WTC11 (cell line): ENCODE measurements around the gene ERC2. TPM values are rescaled to one million over a fixed set of nuclear protein-coding genes. Genes with fewer than 3 reads are reported as not detected.

Source experiments
- ATAC-seq: fragments of 200-7000 bp; cut with Tn5 transposase; 2 replicates; pipeline ENCODE4 v1.10.0; 2021; ENCODE audit warnings: mild to moderate bottlenecking, moderate library complexity
- CTCF ChIA-PET: fragments of 300-600 bp; sonication (Branson Sonifier 250); formaldehyde crosslinking; loops from one replicate; lab custom pipeline; 2021; ENCODE audit warnings: antibody characterized with exemption; lab: Charles Lee
- POLR2A ChIA-PET: fragments of 350-600 bp; sonication (Branson Sonifier 250); formaldehyde crosslinking; loops from one replicate; lab custom pipeline; 2021; ENCODE audit warnings: antibody characterized with exemption; lab: Charles Lee
- DNase-seq: peaks from one replicate; pipeline ENCODE4 v3.0.0; 2021; ENCODE audit warnings: low spot score
- H3K27ac Mint-ChIP-seq: 2 replicates; pipeline ENCODE4 v1.8.0; 2021; ENCODE audit warnings: mixed read lengths
- H3K27me3 Mint-ChIP-seq: 2 replicates; pipeline ENCODE4 v1.8.0; 2021; ENCODE audit warnings: low read depth, mild to moderate bottlenecking, moderate library complexity, mixed read lengths
- H3K36me3 Mint-ChIP-seq: 2 replicates; pipeline ENCODE4 v1.8.0; 2021; ENCODE audit warnings: mixed read lengths
- H3K4me1 Mint-ChIP-seq: 2 replicates; pipeline ENCODE4 v1.8.0; 2022; ENCODE audit warnings: mixed read lengths
- H3K4me3 Mint-ChIP-seq: 2 replicates; pipeline ENCODE4 v1.8.0; 2021; ENCODE audit warnings: mild to moderate bottlenecking, moderate library complexity, mixed read lengths
- H3K9me3 Mint-ChIP-seq: 2 replicates; pipeline ENCODE4 v1.8.0; 2021; ENCODE audit warnings: mixed read lengths
- ATF1 ChIP-seq: sonication (generic); formaldehyde crosslinking; IDR thresholded peaks from 2 replicates; pipeline ENCODE4 v1.8.1; 2023; ENCODE audit warnings: mild to moderate bottlenecking, moderate library complexity, missing genetic modification reagents
- CTCF ChIP-seq: fragments of 200-600 bp; IDR thresholded peaks from 2 replicates; pipeline ENCODE4 v1.8.0; 2022; ENCODE audit warnings: antibody characterized with exemption
- ERG ChIP-seq: fragments of 250-450 bp; sonication (Bioruptor Pico); IDR thresholded peaks from 2 replicates; pipeline ENCODE4 v1.8.0; 2021; ENCODE audit warnings: mild to moderate bottlenecking
- ESRRA ChIP-seq: sonication (generic); formaldehyde crosslinking; IDR thresholded peaks from 2 replicates; pipeline ENCODE4 v1.8.1; 2022; ENCODE audit warnings: mild to moderate bottlenecking, missing genetic modification reagents, borderline replicate concordance
- ETV6 ChIP-seq: sonication (generic); formaldehyde crosslinking; IDR thresholded peaks from 2 replicates; pipeline ENCODE4 v1.8.1; 2022; ENCODE audit warnings: mild to moderate bottlenecking, missing genetic modification reagents
- FOXK1 ChIP-seq: sonication (generic); formaldehyde crosslinking; IDR thresholded peaks from 2 replicates; pipeline ENCODE4 v1.8.0; 2022; ENCODE audit warnings: mild to moderate bottlenecking, moderate library complexity, missing genetic modification reagents
- IRF1 ChIP-seq: sonication (generic); formaldehyde crosslinking; IDR thresholded peaks from 2 replicates; pipeline ENCODE4 v1.8.0; 2023; ENCODE audit warnings: missing genetic modification reagents
- KAT7 ChIP-seq: sonication (generic); formaldehyde crosslinking; IDR thresholded peaks from 2 replicates; pipeline ENCODE4 v1.8.1; 2023; ENCODE audit warnings: missing genetic modification reagents, mild to moderate bottlenecking, borderline replicate concordance
- MXD4 ChIP-seq: fragments of 250-450 bp; sonication (Bioruptor Pico); IDR thresholded peaks from 2 replicates; pipeline ENCODE4 v1.8.0; 2021; ENCODE audit warnings: mild to moderate bottlenecking, moderate library complexity, borderline replicate concordance
- NFYB ChIP-seq: sonication (generic); formaldehyde crosslinking; conservative IDR thresholded peaks from 2 replicates; pipeline ENCODE4 v1.8.0; 2022; ENCODE audit warnings: low read depth, missing genetic modification reagents
- NR1H2 ChIP-seq: sonication (generic); formaldehyde crosslinking; IDR thresholded peaks from 2 replicates; pipeline ENCODE4 v1.9.0; 2021; ENCODE audit warnings: mild to moderate bottlenecking, moderate library complexity, missing genetic modification reagents
- NR3C1 ChIP-seq: sonication (generic); formaldehyde crosslinking; conservative IDR thresholded peaks from 2 replicates; pipeline ENCODE4 v1.8.1; 2023; ENCODE audit warnings: low read depth, mild to moderate bottlenecking, missing genetic modification reagents
- OVOL2 ChIP-seq: fragments of 250-450 bp; sonication (Bioruptor Pico); IDR thresholded peaks from 2 replicates; pipeline ENCODE4 v1.9.0; 2021; ENCODE audit warnings: mild to moderate bottlenecking, borderline replicate concordance
- PREB ChIP-seq: sonication (generic); formaldehyde crosslinking; IDR thresholded peaks from 2 replicates; pipeline ENCODE4 v1.8.1; 2022; ENCODE audit warnings: mild to moderate bottlenecking, missing genetic modification reagents, moderate library complexity, borderline replicate concordance
- RORB ChIP-seq: fragments of 250-450 bp; sonication (Bioruptor Pico); IDR thresholded peaks from 2 replicates; pipeline ENCODE4 v1.9.0; 2021; ENCODE audit warnings: mild to moderate bottlenecking
- SMAD4 ChIP-seq: sonication (generic); formaldehyde crosslinking; IDR thresholded peaks from 2 replicates; pipeline ENCODE4 v1.8.0; 2022; ENCODE audit warnings: mild to moderate bottlenecking, missing genetic modification reagents
- SOX15 ChIP-seq: fragments of 250-450 bp; sonication (Bioruptor Pico); IDR thresholded peaks from 2 replicates; pipeline ENCODE4 v1.9.0; 2021; ENCODE audit warnings: mild to moderate bottlenecking
- SP1 ChIP-seq: sonication (generic); formaldehyde crosslinking; conservative IDR thresholded peaks from 2 replicates; pipeline ENCODE4 v1.8.1; 2022; ENCODE audit warnings: missing genetic modification reagents
- STAT6 ChIP-seq: sonication (generic); formaldehyde crosslinking; conservative IDR thresholded peaks from 2 replicates; pipeline ENCODE4 v1.8.1; 2023; ENCODE audit warnings: mild to moderate bottlenecking, low read depth, missing genetic modification reagents, moderate library complexity
- TCF7 ChIP-seq: sonication (generic); formaldehyde crosslinking; IDR thresholded peaks from 2 replicates; pipeline ENCODE4 v1.8.0; 2022; ENCODE audit warnings: mild to moderate bottlenecking, low read depth, missing genetic modification reagents, moderate library complexity
- USF1 ChIP-seq: sonication (generic); formaldehyde crosslinking; IDR thresholded peaks from 2 replicates; pipeline ENCODE4 v1.8.0; 2022; ENCODE audit warnings: mild to moderate bottlenecking, missing genetic modification reagents
- ZNF121 ChIP-seq: sonication (generic); formaldehyde crosslinking; IDR thresholded peaks from 2 replicates; pipeline ENCODE4 v1.8.0; 2023; ENCODE audit warnings: missing genetic modification reagents
- ZNF219 ChIP-seq: sonication (generic); formaldehyde crosslinking; IDR thresholded peaks from 2 replicates; pipeline ENCODE4 v1.8.0; 2023; ENCODE audit warnings: missing genetic modification reagents, mild to moderate bottlenecking, borderline replicate concordance
- ZNF232 ChIP-seq: sonication (generic); formaldehyde crosslinking; IDR thresholded peaks from 2 replicates; pipeline ENCODE4 v1.8.0; 2022; ENCODE audit warnings: mild to moderate bottlenecking, missing genetic modification reagents
- ZNF396 ChIP-seq: fragments of 250-450 bp; sonication (Bioruptor Pico); IDR thresholded peaks from 2 replicates; pipeline ENCODE4 v1.8.0; 2021; ENCODE audit warnings: mild to moderate bottlenecking, moderate library complexity, borderline replicate concordance
- total RNA-seq: library from RNA; stranded (reverse); gene quantifications from 3 replicates; pipeline ENCODE4 v1.2.3, GENCODE V29; 2021

Gene ERC2
- total RNA-seq, 1 experiment from 2014 or later: 23.5 TPM

GRCh38 chr3:56428667-56429066 lies 39.6 kb downstream of the ERC2 start:
- Mint-ChIP-seq H3K27ac (no peak overlapping the region), H3K27me3 (no peaks in the 10 kb centered on the region), H3K9me3 (peaks cover 14% of the 10 kb centered on the region), H3K4me1 (peaks cover under 1% of the 10 kb centered on the region; the same call in 1 of the 2 replicates), H3K36me3 (peaks cover 49% of the 10 kb centered on the region), H3K4me3 (no peak overlapping the region)
- ATAC-seq (no peak), DNase-seq (no peak)
- POLR2A ChIA-PET: no interaction called here
- CTCF ChIA-PET: no interaction called here
- TF ChIP-seq SOX15 (CRISPR knock-in tag) (no peak), SMAD4 (CRISPR knock-in tag) (no peak), FOXK1 (CRISPR knock-in tag) (no peak), PREB (no peak), STAT6 (CRISPR knock-in tag) (no peak), SP1 (CRISPR knock-in tag) (no peak), ZNF121 (no peak), ESRRA (CRISPR knock-in tag) (no peak), USF1 (CRISPR knock-in tag) (no peak), ETV6 (CRISPR knock-in tag) (no peak), IRF1 (no peak), OVOL2 (CRISPR knock-in tag) (no peak), ATF1 (CRISPR knock-in tag) (no peak), TCF7 (no peak), RORB (CRISPR knock-in tag) (no peak), NR3C1 (no peak), KAT7 (CRISPR knock-in tag) (no peak)

- Mint-ChIP-seq H3K9me3 (peaks cover 3% of the 10 kb centered on the region; the same call in 1 of the 2 replicates), H3K27ac (no peak overlapping the region), H3K4me1 (peaks cover 15% of the 10 kb centered on the region), H3K27me3 (no peaks in the 10 kb centered on the region), H3K36me3 (peaks cover 29% of the 10 kb centered on the region), H3K4me3 (no peak overlapping the region)
- TF ChIP-seq MXD4 (CRISPR knock-in tag): no peak
- no peak for TF ChIP-seq NR1H2 (CRISPR knock-in tag)
- CTCF ChIA-PET: interaction anchor here (2.3 kb wide), 1 partner anchor 70 kb away, joined by 7 read pairs; no protein-coding TSS in a partner anchor
- ATAC-seq (no peak), DNase-seq (no peak)
- POLR2A ChIA-PET: no interaction called here
These were observed 43.4 kb downstream of the ERC2 start for GRCh38 chr3:56424885-56425284.

- Mint-ChIP-seq H3K27ac (no peak overlapping the region), H3K4me1 (peaks cover 15% of the 10 kb centered on the region), H3K36me3 (peaks cover 29% of the 10 kb centered on the region), H3K4me3 (no peak overlapping the region), H3K27me3 (no peaks in the 10 kb centered on the region), H3K9me3 (peaks cover 3% of the 10 kb centered on the region; the same call in 1 of the 2 replicates)
- no peak for DNase-seq
- CTCF ChIA-PET: interaction anchor here (1.0 to 2.3 kb wide), 2 partner anchors 67 to 70 kb away, joined by 3 to 7 read pairs; no protein-coding TSS in a partner anchor
- TF ChIP-seq PREB (no peak), ZNF219 (CRISPR knock-in tag) (no peak), ZNF396 (CRISPR knock-in tag) (no peak), SOX15 (CRISPR knock-in tag) (no peak), CTCF (no peak), ERG (CRISPR knock-in tag) (no peak), NFYB (no peak), TCF7 (no peak), ZNF232 (CRISPR knock-in tag) (no peak)
- ATAC-seq: no peak
- POLR2A ChIA-PET: no interaction called here
These were observed 43.9 kb downstream of the ERC2 start for GRCh38 chr3:56424336-56424735.
